ENCODE results near the gene KIAA1217.

GRCh38 chr10:24433705-24434104 is 224.8 kb downstream of the KIAA1217 start:
- TF ChIP-seq CTCF (IDR thresholded peaks at IDR 0.05; ENCODE audit: low read length) (no peak), EZH2 (IDR thresholded peaks at IDR 0.05; ENCODE audit: borderline replicate concordance, low read length) (no peak)
